ENCODE measurements around the gene CLIP3.
A peak's percentile ranks its signal among the peaks of the same experiment; 100 is the strongest.
"Not testable (repeated sequence)": the region's sequence is repeated elsewhere in the genome, so short reads cannot be mapped to it uniquely, and the experiment has no call there.

The CLIP3 gene

GRCh38 chr19:36046443-36047050 is 13.9 kb upstream of the CLIP3 start:
- no peak for DNase-seq (ENCODE audit: low spot score)

DNA sequence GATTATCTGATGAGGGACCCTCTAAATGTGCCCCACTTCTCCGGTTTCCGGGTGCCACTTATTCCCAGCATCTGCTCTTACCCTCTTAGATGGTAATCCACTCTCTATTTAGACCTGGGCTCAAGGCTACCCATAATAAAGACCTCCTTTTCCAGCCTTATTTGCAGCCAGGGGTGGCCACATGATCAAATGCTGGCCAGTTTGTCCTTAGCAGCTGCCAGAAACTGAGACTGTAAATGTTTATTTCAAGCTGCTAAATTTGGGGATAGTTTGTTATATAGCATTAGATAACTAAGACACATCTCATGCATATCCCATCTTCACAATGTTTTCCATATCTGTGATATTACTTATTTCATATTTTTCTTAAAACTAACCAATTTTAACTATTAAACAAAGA is 11.3 kb upstream of the CLIP3 start:
- DNase-seq (ENCODE audit: low spot score): no peak

- DNase-seq (ENCODE audit: low spot score): no peak
These were observed 9.2 kb upstream of the CLIP3 start for GRCh38 chr19:36041831-36042230.

DNA sequence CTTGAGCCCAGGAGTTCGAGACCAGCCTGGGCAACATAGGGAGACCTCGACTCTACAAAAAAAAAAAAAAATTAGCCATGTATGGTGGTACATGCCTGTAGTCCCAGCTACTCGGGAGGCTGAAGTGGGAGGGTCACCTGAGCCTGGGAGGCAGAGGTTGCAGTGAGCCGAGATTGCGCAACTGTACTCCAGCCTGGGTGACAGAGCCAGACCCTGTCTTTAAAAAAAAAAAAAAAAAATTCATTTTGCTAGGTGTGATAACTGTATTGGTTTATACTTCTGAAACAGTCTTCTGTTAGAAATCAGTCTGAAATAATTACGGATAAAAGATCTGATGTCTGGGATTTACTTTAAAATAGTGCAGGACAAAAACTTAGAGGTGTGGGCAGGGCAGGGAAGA is 8.4 kb upstream of the CLIP3 start:
- not testable (repeated sequence) for DNase-seq (ENCODE audit: low spot score)

DNA sequence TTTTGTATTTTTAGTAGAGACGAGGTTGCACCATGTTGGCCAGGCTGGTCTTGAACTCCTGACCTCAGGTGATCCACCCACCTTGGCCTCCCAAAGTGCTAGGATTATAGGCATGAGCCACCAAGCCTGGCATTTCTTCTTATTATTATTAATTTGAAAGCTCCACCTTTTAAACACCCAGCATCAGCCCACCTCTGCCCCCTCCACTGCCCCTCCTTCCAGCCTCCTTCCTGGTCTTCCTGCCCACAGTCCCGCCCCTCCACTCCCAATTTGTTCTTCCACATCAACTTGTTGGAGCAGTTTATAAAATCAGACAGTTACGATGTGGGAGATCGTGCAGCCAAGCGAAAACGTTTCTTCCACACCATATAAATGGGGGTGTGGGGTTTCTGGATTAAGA is 7.8 kb upstream of the CLIP3 start:
- DNase-seq (ENCODE audit: low spot score): no peak

GRCh38 chr19:36031308-36031707 is 1.4 kb downstream of the CLIP3 start:
- DNase-seq (ENCODE audit: low spot score): no peak

- no peak for DNase-seq (ENCODE audit: low spot score)
These were observed 2.2 kb downstream of the CLIP3 start for GRCh38 chr19:36030264-36031148.

DNA sequence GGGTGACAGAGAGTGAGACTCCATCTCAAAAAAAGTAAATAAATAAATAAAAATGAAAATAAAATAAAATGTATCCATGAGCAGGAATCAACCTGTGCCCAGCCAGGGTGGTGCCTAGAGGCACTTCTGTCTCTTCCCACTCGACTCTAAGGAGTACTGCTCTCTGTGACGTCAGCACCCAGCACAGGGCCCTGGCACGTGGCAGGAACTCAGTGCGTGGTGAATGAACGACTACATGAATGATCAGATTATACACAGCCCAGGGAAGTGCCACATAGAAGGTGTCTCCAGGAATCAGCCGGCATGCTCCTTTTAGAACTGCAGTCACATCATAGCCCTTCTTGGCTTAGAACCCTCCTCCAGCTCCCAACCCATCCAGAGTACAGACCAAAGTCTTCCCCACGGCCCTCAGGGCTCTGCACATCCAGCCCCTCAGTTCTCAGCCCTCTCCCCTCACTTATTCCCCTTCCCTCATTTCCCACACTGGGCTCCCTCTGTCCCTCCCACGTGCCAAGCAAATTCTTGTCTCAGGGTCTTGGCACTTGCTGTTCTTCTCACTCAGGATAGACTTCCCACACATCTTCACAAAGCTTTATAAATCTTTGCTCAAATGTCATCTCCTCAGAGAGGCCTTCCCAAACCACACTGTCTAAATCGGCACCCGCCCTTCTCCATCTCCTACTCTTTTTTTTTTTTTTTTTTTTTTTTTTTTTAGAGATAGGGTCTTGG is 4.2 kb downstream of the CLIP3 start:
- DNase-seq (ENCODE audit: low spot score): no peak

DNA sequence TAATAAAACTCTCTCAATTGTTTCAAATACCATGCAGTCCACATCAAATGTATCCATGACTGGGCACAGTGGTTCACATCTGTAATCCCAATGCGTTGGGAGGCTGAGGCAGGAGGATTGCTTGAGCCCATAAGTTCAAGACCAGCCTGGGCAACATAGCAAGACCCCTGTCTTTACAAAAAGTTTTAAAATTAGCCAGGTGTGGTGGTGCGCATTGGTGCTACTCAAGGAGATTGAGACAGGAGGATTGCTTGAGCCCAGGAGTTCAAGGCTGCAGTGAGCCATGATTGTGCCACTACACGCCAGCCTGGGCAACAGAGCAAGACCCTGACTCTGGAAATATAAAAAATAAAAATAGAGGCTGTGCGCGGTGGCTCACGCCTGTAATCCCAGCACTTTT is 5.0 kb downstream of the CLIP3 start:
- DNase-seq (ENCODE audit: low spot score): no peak

GRCh38 chr19:36026091-36026876 is 6.4 kb downstream of the CLIP3 start:
- no peak for DNase-seq (ENCODE audit: low spot score)

DNA sequence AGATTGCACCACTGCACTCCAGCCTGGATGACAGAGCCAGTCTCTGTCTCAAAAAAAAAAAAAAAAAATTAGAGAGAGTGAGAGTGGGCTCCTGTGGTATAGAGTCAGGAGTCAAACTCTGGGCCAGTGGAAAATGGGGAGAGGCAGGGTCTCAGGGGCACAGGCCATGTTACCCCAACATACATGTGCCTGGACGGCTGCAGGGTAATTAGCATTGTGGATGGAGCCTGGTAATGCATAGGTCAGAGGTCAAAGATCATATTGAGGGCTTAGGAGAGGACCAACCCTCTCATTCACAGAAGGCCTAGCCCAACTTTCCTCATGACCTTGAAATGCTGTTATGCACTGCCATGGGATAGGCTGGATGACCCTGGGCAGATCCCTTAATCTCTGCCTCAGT is 7.1 kb downstream of the CLIP3 start:
- DNase-seq (ENCODE audit: low spot score): no peak

- DNase-seq (ENCODE audit: low spot score): no peak
These were observed 9.2 kb downstream of the CLIP3 start for GRCh38 chr19:36023432-36023831.

DNA sequence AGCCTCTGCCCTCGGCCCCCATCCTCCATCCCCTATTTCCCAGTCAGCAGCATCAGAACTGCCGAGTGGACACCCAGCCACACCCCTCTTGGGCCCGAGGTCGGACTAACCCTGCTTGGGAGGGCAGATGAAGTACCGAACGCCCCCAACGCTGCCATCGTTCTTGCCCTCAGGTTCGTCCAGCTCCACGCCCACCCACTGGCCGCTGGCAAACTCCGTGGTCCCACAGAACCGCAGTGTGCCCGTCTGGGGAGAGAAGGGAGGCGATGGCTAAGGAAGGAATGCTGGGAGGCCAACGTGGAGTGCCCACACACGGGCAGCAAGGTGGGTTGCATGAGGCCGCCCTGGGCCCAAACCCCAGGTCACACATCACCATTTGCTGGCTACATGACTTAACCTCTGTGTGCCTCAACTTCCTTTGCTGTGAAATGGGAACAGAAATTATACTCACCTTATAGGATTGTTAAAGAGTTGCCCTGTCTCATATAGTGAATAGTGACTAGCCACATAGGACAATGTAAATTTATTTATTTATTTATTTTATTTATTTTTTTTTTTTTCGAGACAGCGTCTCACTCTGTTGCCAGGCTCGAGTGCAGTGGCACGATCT is 13.5 kb downstream of the CLIP3 start:
- DNase-seq (ENCODE audit: low spot score): no peak

DNA sequence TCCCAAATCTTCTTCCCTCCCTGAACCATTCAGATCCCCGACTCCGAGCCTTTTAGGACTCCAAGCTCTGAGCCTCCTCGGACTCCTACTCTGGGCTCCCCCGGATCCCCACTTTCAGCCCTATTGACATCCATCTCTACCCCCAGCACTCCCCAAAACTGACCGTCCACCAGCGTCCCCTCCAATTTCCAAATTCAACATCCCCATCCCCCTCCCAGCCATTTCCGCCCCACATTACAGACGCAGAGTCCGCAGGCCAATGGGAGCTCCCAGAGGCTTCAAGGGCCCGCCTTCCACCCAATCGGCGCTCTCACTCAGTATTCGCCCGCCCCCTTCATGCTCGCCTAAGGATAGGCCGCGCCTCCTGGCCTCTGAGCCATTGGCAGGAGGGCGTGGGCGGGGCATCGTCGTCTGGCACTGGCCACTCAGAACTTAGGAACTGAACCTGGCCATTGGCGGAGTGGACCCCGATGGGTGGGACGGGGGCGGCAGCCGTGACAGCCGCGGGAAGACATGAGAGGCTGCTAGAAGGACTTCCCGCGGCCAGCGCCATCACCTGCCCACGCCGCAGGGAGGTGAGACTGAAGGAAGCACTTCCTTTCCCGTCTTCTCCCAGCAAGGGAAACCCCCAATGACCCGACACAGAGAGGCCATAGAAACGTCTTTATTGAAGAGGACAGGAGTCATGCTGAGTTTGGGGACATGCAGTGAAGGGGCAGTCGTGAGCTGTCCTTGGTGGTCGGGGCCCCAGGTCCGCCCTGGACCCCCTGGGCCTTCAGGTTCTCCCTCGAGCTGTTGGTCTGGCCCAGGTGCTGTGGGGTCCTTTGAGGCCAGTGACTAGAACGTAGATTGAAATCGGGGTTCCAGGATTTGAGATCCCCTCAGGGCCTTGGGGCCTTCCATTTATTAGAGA is 18.4 kb downstream of the CLIP3 start, which contains the start of gene ALKBH6:
TSS of gene ALKBH6 (minus strand) at position 202 of the 913 bp plus-strand sequence. CDS start 816 bp downstream, outside the sequence.
- peak; percentile 100 for DNase-seq (ENCODE audit: low spot score)

- no peak for DNase-seq (ENCODE audit: low spot score)
These were observed 19.2 kb downstream of the CLIP3 start for GRCh38 chr19:36013280-36014011.

- no peak for DNase-seq (ENCODE audit: low spot score)
These were observed 22.3 kb downstream of the CLIP3 start for GRCh38 chr19:36010402-36010801.

DNA sequence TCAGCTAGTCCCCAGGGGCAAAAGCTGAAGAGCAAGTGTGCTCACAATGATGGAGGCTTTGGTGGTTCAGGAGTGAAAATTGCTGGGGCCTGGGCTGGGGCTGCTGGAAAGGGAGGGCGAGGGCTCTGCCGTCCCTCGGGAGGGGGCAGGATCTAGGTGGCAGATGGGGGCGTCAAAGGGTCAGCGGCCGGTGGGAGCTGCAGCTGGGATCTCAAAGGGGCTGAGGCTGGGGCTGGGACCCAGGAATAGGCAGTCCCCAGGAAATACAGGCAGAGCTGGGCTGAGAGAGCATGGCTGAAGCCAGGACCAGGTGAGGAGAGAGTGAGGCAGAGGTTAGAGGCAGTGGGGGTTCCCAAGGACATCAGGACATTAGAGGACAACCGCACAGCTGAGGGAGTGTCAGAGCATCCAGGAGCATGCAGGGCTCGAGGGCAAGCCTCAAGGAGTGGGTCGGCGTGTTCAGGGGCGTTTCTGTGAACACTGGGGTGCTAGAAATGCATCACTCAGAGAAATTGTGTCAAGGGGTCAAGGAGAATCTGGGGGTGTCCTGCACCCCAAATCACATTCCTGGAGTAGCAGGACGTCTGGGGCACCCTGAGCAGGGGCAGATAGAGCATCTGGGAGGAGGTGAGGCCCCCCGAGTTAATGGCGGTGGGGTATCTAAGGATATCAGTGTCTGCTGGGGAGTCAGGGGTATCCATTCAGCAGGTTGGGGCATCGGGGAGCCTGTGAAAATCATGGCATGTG is 22.9 kb downstream of the CLIP3 start:
- DNase-seq (ENCODE audit: low spot score): no peak

GRCh38 chr19:36009220-36009619 is 23.5 kb downstream of the CLIP3 start:
- DNase-seq (ENCODE audit: low spot score): peak; percentile 75
